Heart left ventricle (tissue), 16 donors: ENCODE data around the gene EPHA5. TPM values are rescaled to one million over a fixed set of nuclear protein-coding genes. Genes with fewer than 3 reads are reported as not detected.

Experiments used
- ATAC-seq, 4 donors: fragments of 200-7000 bp; cut with Tn5 transposase; one replicate each; pipeline ENCODE4 v1.9.1; 2020 to 2022; ENCODE audit warnings: moderate library complexity in 4 of 4, mild to moderate bottlenecking in 3 of 4, moderate number of reproducible peaks in 1 of 4
- DNase-seq, 5 donors: peaks; one replicate each; pipeline ENCODE4 v3.0.0-alpha.2; 2020
- H3K27ac ChIP-seq, 12 donors: fragments of 200-600 bp; sonication (generic) in 4 of 12; one replicate each; pipeline versions ENCODE4 v1.5.0 to v1.8.0; 2016 to 2022; ENCODE audit warnings: mild to moderate bottlenecking in 2 of 12
- H3K27me3 ChIP-seq, 9 donors: fragments of 200-600 bp; sonication (generic) in 2 of 9; one replicate each; pipeline versions ENCODE4 v1.5.1 to v1.8.0; 2016 to 2022; ENCODE audit warnings: mild to moderate bottlenecking in 3 of 9
- H3K36me3 ChIP-seq, 9 donors: fragments of 200-600 bp; sonication (generic) in 2 of 9; one replicate each; pipeline versions ENCODE4 v1.5.0 to v1.8.0; 2018 to 2022; ENCODE audit warnings: mild to moderate bottlenecking in 2 of 9
- H3K4me1 ChIP-seq, 12 donors: fragments of 200-600 bp; sonication (generic) in 4 of 12; one replicate each; pipeline versions ENCODE4 v1.5.0 to v1.8.0; 2016 to 2022; ENCODE audit warnings: mild to moderate bottlenecking in 3 of 12
- H3K4me3 ChIP-seq, 12 donors: fragments of 200-600 bp; sonication (generic) in 4 of 12; one replicate each; pipeline versions ENCODE4 v1.5.0 to v1.8.0; 2017 to 2022; ENCODE audit warnings: mild to moderate bottlenecking in 9 of 12, moderate library complexity in 4 of 12
- H3K9me3 ChIP-seq, 12 donors: fragments of 200-600 bp; sonication (generic) in 4 of 12; one replicate each; pipeline versions ENCODE4 v1.5.0 to v1.8.0; 2016 to 2022; ENCODE audit warnings: mild to moderate bottlenecking in 1 of 12
- POLR2A ChIP-seq, 2 donors: fragments of 450-650 bp; IDR thresholded peaks; one replicate each; pipeline ENCODE4 v1.6.1; 2017; ENCODE audit warnings: antibody characterized with exemption in 2 of 2, mild to moderate bottlenecking in 2 of 2, moderate library complexity in 2 of 2
- WGBS, 4 donors: extraction: QIAGEN DNeasy Blood & Tissue Kit in 2 of 4; methylation state at CpG; one replicate each; pipeline versions ENCODE4 v1.1.5 to v1.1.7; 2013 to 2018; 5-methylcytosine and 5-hydroxymethylcytosine counted together
- intact Hi-C, 10 donors: fragments of 100-400 bp; cut with DNase I; formaldehyde crosslinking; loops; one replicate each; pipeline versions ENCODE4 v1.11.1 to v1.14.2; 2022
- polyA plus RNA-seq, 2 donors: library from polyadenylated mRNA; stranded (reverse); fragments of 200-250 nt; gene quantifications; one replicate each; pipeline ENCODE4 v1.2.3, GENCODE V29; 2013
- total RNA-seq, 9 donors: library from RNA; depleted of rRNA in 2 of 9; stranded (reverse); fragments of >200 nt in 2 of 9; fragmentation: NEBNext Ultra II Directional in 3 of 9; extraction: Animal tissue kit (Norgen Biotek cat#: 25700) in 3 of 9; gene quantifications; one replicate each; pipeline versions ENCODE4 v1.1.0 to v1.2.4, GENCODE V29; 2016 to 2023
- TF ChIP-seq, protein P1 (sequence below), 12 donors: fragments of 200-600 bp; sonication (generic) in 4 of 12; IDR thresholded peaks; one replicate each; pipeline versions ENCODE4 v1.5.0 to v1.8.0; 2018 to 2022; ENCODE audit warnings: antibody characterized with exemption in 12 of 12, mild to moderate bottlenecking in 5 of 12
- donor health status: ischemic (EF 13 %, LVEDD 7.1; RV severe dilation, severe dysfunction).
- donor health status: healthy with polysubstance abuse.
- donor health status: DM: no; HTN: yes; CAD: no.
- donor health status: DM: no; HTN: no; CAD: no.
- donor health status: ischemic (EF 25% LVEDD 6.9; RV normal size, moderate dysfunction).
- donor health status: ischemic (EF 25% LVEDD 5.7; RV mildly dilated, moderate dysfunction).
- donor health status: healthy.
- donor health status: DM: yes; HTN: yes; CAD: no.
- donor health status: ischemic (EF 35%, LVEDD 5.7; RV mildly dilated, moderate dysfunction).
- donor health status: nonischemic (EF 11% LVEDD 7.7; RV severe dilation, severe dysfunction).
- donor health status: DM: yes; HTN: yes; CAD: no.
- donor health status: PGD.
- donor health status: ischemic (EF 29% LVEDD 5.4; RV normal size, mild dysfunction).
- donor health status: nonischemic (EF 23%, LVEDD 6.1; RV moderate dilation, normal function).

The EPHA5 gene
- total and polyA plus RNA-seq, 11 donors, result 0.01 to 0.56 (median 0.12) TPM; not detected in 2

DNA sequence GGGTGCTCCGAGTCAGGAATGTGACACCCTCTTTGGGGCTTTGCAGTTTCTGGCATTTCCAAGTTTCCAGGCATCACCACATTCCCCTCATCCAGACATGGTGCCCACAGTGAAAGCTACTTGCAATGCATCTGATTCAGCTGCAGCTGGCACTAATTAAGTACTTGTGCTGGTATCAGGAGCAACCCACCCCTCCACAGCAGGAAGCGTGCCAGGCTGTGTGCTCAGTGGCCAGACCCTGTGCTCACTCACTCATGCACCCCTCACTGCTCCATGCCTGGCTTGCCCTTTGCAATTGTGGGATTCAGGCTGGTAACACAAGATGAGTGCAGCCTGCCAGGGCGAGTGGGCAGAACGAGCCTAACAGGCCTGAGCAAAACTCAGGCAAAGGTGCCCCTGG is 271.2 kb downstream of the EPHA5 start:
- no peaks in the 10 kb centered on the region for H3K36me3 ChIP-seq
- WGBS, 4 donors, result 44 to 66% (median 62%) methylated on average over 4 of the region's 4 CpGs
- no peaks in the 10 kb centered on the region for H3K27me3 ChIP-seq
- no peak overlapping the region for H3K4me3 ChIP-seq
- TF ChIP-seq, protein P1, sequence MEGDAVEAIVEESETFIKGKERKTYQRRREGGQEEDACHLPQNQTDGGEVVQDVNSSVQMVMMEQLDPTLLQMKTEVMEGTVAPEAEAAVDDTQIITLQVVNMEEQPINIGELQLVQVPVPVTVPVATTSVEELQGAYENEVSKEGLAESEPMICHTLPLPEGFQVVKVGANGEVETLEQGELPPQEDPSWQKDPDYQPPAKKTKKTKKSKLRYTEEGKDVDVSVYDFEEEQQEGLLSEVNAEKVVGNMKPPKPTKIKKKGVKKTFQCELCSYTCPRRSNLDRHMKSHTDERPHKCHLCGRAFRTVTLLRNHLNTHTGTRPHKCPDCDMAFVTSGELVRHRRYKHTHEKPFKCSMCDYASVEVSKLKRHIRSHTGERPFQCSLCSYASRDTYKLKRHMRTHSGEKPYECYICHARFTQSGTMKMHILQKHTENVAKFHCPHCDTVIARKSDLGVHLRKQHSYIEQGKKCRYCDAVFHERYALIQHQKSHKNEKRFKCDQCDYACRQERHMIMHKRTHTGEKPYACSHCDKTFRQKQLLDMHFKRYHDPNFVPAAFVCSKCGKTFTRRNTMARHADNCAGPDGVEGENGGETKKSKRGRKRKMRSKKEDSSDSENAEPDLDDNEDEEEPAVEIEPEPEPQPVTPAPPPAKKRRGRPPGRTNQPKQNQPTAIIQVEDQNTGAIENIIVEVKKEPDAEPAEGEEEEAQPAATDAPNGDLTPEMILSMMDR (IDR thresholded peaks at IDR 0.05), result no peak
- no peak for TF ChIP-seq POLR2A (IDR thresholded peaks at IDR 0.05)
- DNase-seq (no peak), ATAC-seq (no peak)
- H3K9me3 ChIP-seq, result peaks cover 0 to 8% (median 4%) of the 10 kb centered on the region in 12 donors
- intact Hi-C loops, result no loop called here
- H3K4me1 ChIP-seq, result no peaks in the 10 kb centered on the region
- no peak overlapping the region for H3K27ac ChIP-seq

GRCh38 chr4:65393078-65393477 is 277.2 kb downstream of the EPHA5 start:
- no peak for TF ChIP-seq POLR2A (IDR thresholded peaks at IDR 0.05)
- TF ChIP-seq, protein P1 (IDR thresholded peaks at IDR 0.05), result no peak
- Histone ChIP-seq H3K36me3 (no peaks in the 10 kb centered on the region), H3K4me3 (no peak overlapping the region), H3K4me1 (no peaks in the 10 kb centered on the region), H3K27me3 (no peaks in the 10 kb centered on the region), H3K9me3 (peaks cover 0 to 22% (median 5%) of the 10 kb centered on the region in 12 donors), H3K27ac (no peak overlapping the region)
- 42 to 52% (median 47%) methylated on average over 1 of the region's 1 CpG for WGBS, 4 donors
- DNase-seq (no peak), ATAC-seq (no peak)
- intact Hi-C loops, result no loop called here

- ATAC-seq (no peak), DNase-seq (no peak)
- Histone ChIP-seq H3K27ac (no peak overlapping the region), H3K36me3 (no peaks in the 10 kb centered on the region), H3K4me1 (no peaks in the 10 kb centered on the region), H3K9me3 (peaks cover 0 to 22% (median 5%) of the 10 kb centered on the region in 12 donors), H3K27me3 (no peaks in the 10 kb centered on the region), H3K4me3 (no peak overlapping the region)
- 27 to 84% (median 49%) methylated on average over 2 of the region's 2 CpGs for WGBS, 4 donors
- TF ChIP-seq, protein P1 (IDR thresholded peaks at IDR 0.05), result no peak
- TF ChIP-seq POLR2A (IDR thresholded peaks at IDR 0.05), result no peak
- intact Hi-C loops, result no loop called here
Observed at GRCh38 chr4:65392488-65392887, 277.8 kb downstream of the EPHA5 start.

DNA sequence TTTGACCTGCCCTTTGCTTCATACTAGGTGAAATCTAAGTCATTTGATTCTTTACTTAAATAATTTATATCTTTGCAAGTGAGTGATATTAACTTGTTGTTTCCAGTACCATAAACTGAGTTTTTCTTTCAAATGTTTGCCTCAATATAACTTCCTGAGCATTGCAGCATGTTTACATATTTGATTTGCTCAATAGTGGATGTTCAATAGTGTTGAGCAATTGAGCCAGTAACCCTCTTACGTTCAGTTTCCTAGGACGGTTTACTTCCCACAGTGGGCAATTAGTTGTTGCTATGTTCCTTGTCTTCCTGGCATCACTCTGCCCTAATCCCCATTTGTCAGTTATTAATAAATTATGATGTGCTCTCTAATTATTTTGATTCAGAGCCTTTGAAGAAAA is 278.5 kb downstream of the EPHA5 start:
- TF ChIP-seq POLR2A (IDR thresholded peaks at IDR 0.05), result no peak
- TF ChIP-seq, protein P1 (IDR thresholded peaks at IDR 0.05), result no peak
- intact Hi-C loops, result no loop called here

More for the DNA sequence above, 278.5 kb downstream of the EPHA5 start:
- no peaks in the 10 kb centered on the region for H3K4me1 ChIP-seq
- WGBS, 4 donors, result 77 to 85% (median 82%) methylated on average over 2 of the region's 2 CpGs
- peaks cover 0 to 22% (median 5%) of the 10 kb centered on the region in 12 donors for H3K9me3 ChIP-seq
- ATAC-seq (no peak), DNase-seq (no peak)
- H3K4me3 ChIP-seq, result no peak overlapping the region
- H3K27me3 ChIP-seq, result no peaks in the 10 kb centered on the region
- no peak overlapping the region for H3K27ac ChIP-seq
- no peaks in the 10 kb centered on the region for H3K36me3 ChIP-seq
